SK-N-SH (cell line): ENCODE data around the gene ARHGAP1. TPM values are rescaled to one million over a fixed set of nuclear protein-coding genes. Genes with fewer than 3 reads are reported as not detected.

Experiments
- CTCF ChIA-PET: fragments of 300-600, 350-600 bp; formaldehyde crosslinking; extraction: SDS; loops from one replicate; lab custom pipeline; 2021; lab: Yijun Ruan, JAX
- POLR2A ChIA-PET: fragments of 350-600 bp; sonication (Branson Sonifier 250); formaldehyde crosslinking; extraction: SDS; loops from one replicate; lab custom pipeline; 2020; ENCODE audit warnings: antibody characterized with exemption, inconsistent platforms; lab: Yijun Ruan, JAX
- DNase-seq: peaks from one replicate; pipeline ENCODE4 v3.0.0; 2012
- H2AFZ ChIP-seq: fragments of 200-600 bp; sonication (generic); 2 replicates; pipeline ENCODE4 v1.8.1; 2016; ENCODE audit warnings: antibody characterized with exemption, mild to moderate bottlenecking, low read depth
- H3F3A ChIP-seq: fragments of 200-600 bp; sonication (generic); replicated peaks from 2 replicates; pipeline ENCODE3; 2016; ENCODE audit warnings: antibody characterized with exemption, mild to moderate bottlenecking; ENCODE audit not compliant: insufficient read depth
- H3K27ac ChIP-seq, 2 experiments: fragments of 200-500 bp in 1 of 2; fragments of 200-600 bp in 1 of 2; sonication (Bioruptor generic) in 1 of 2; sonication (generic), shearing (Covaris generic) in 1 of 2; 2 replicates each; pipeline versions ENCODE4 v1.5.1 to v1.6.1; 2014 to 2016; ENCODE audit warnings: low read depth in 2 of 2, inconsistent platforms in 1 of 2, low read length in 1 of 2, mild to moderate bottlenecking in 1 of 2, mixed read lengths in 1 of 2
- H3K27me3 ChIP-seq: fragments of 200-600 bp; sonication (generic), shearing (Covaris generic); 2 replicates; pipeline ENCODE4 v1.6.1; 2016; ENCODE audit warnings: mixed run types; ENCODE audit not compliant: insufficient read depth
- H3K36me3 ChIP-seq, 2 experiments: fragments of 200-500 bp in 1 of 2; fragments of 200-600 bp in 1 of 2; sonication (Bioruptor generic) in 1 of 2; sonication (generic) in 1 of 2; replicated peaks in 1 of 2; 2 replicates each; pipeline versions ENCODE3 to v1.5.1; 2014 to 2016; ENCODE audit warnings: low read length in 1 of 2, mild to moderate bottlenecking in 1 of 2; ENCODE audit not compliant: insufficient read depth in 2 of 2, control insufficient read depth in 1 of 2
- H3K4me1 ChIP-seq, 2 experiments: fragments of 200-500 bp in 1 of 2; fragments of 200-600 bp in 1 of 2; sonication (Bioruptor generic) in 1 of 2; sonication (generic), shearing (Covaris generic) in 1 of 2; 2 replicates each; pipeline versions ENCODE4 v1.5.1 to v1.6.1; 2014 to 2016; ENCODE audit warnings: low read depth in 1 of 2, low read length in 1 of 2, mixed run types in 1 of 2; ENCODE audit not compliant: insufficient read depth in 2 of 2, control insufficient read depth in 1 of 2
- H3K4me2 ChIP-seq: fragments of 200-600 bp; sonication (generic), shearing (Covaris generic); 2 replicates; pipeline ENCODE4 v1.6.1; 2017; ENCODE audit warnings: mixed run types
- H3K4me3 ChIP-seq, 2 experiments: fragments of 200-500 bp in 1 of 2; fragments of 200-600 bp in 1 of 2; sonication (Bioruptor generic) in 1 of 2; sonication (generic), shearing (Covaris generic) in 1 of 2; 2 replicates each; pipeline versions ENCODE4 v1.5.1 to v1.8.1; 2014 to 2016; ENCODE audit warnings: low read depth in 2 of 2, inconsistent platforms in 1 of 2, low read length in 1 of 2, mild to moderate bottlenecking in 1 of 2, mixed read lengths in 1 of 2, moderate library complexity in 1 of 2
- H3K79me2 ChIP-seq: fragments of 200-600 bp; sonication (generic); 2 replicates; pipeline ENCODE4 v1.8.1; 2017; ENCODE audit warnings: mild to moderate bottlenecking; ENCODE audit not compliant: insufficient read depth
- H3K9ac ChIP-seq: fragments of 200-600 bp; sonication (generic); 2 replicates; pipeline ENCODE4 v1.6.1; 2017; ENCODE audit warnings: mixed run types
- H3K9me2 ChIP-seq: fragments of 200-600 bp; sonication (generic); 2 replicates; pipeline ENCODE4 v1.6.1; 2017; ENCODE audit warnings: mixed run types
- H3K9me3 ChIP-seq: fragments of 200-600 bp; sonication (generic); 2 replicates; pipeline ENCODE4 v1.6.1; 2017; ENCODE audit warnings: mixed run types, mild to moderate bottlenecking, moderate library complexity
- H4K20me1 ChIP-seq: fragments of 200-600 bp; sonication (generic); 2 replicates; pipeline ENCODE4 v1.6.1; 2017; ENCODE audit warnings: mild to moderate bottlenecking, mixed run types; ENCODE audit not compliant: insufficient read depth
- EZH2phosphoT487 ChIP-seq: fragments of 200-600 bp; sonication (generic); IDR thresholded peaks from 2 replicates; pipeline ENCODE4 v1.6.1; 2017; ENCODE audit warnings: low read depth, mixed run types, mild to moderate bottlenecking, antibody characterized with exemption, moderate library complexity, borderline replicate concordance
- FOSL2 ChIP-seq: IDR thresholded peaks from 2 replicates; pipeline ENCODE4 v1.4.0; 2012; ENCODE audit warnings: low read depth, mild to moderate bottlenecking, moderate library complexity, borderline replicate concordance
- FOXM1 ChIP-seq: IDR thresholded peaks from 2 replicates; pipeline ENCODE4 v1.4.0; 2012; ENCODE audit warnings: low read depth, mild to moderate bottlenecking
- GABPA ChIP-seq: IDR thresholded peaks from 2 replicates; pipeline ENCODE4 v1.4.0; 2012; ENCODE audit warnings: low read depth, mild to moderate bottlenecking
- GATA2 ChIP-seq: sonication (generic); formaldehyde crosslinking; IDR thresholded peaks from 2 replicates; pipeline ENCODE4 v1.5.0; 2020; ENCODE audit warnings: mild to moderate bottlenecking, missing genetic modification reagents
- JUND ChIP-seq: IDR thresholded peaks from 2 replicates; pipeline ENCODE4 v1.4.0; 2012
- MEF2A ChIP-seq: IDR thresholded peaks from 2 replicates; pipeline ENCODE4 v1.4.0; 2012; ENCODE audit warnings: low read depth, borderline replicate concordance
- MXI1 ChIP-seq: IDR thresholded peaks from 2 replicates; pipeline ENCODE4 v1.6.1; 2012; ENCODE audit warnings: mild to moderate bottlenecking, low read depth, low read length, improper control_type of control experiment
- NFIC ChIP-seq: IDR thresholded peaks from 2 replicates; pipeline ENCODE4 v1.4.0; 2012; ENCODE audit warnings: borderline replicate concordance
- NRF1 ChIP-seq: IDR thresholded peaks from 2 replicates; pipeline ENCODE4 v1.6.1; 2012; ENCODE audit warnings: low read depth, mild to moderate bottlenecking, low read length
- RAD21 ChIP-seq: IDR thresholded peaks from 2 replicates; pipeline ENCODE4 v1.6.1; 2012; ENCODE audit warnings: mild to moderate bottlenecking, low read length
- TAF1 ChIP-seq: IDR thresholded peaks from 2 replicates; pipeline ENCODE4 v1.6.1; 2012; ENCODE audit warnings: low read depth, mild to moderate bottlenecking, low read length, moderate library complexity, borderline replicate concordance
- TCF12 ChIP-seq: IDR thresholded peaks from 2 replicates; pipeline ENCODE4 v1.4.0; 2012
- WGBS: methylation state at CpG from one replicate; pipeline ENCODE4 v1.1.6; 2017; ENCODE audit warnings: low lambda C conversion rate; 5-methylcytosine and 5-hydroxymethylcytosine counted together
- polyA plus RNA-seq, 3 experiments: library from polyadenylated mRNA; depleted of rRNA; stranded (reverse); fragments of >200 nt; gene quantifications; 2 replicates each; pipeline ENCODE4 v1.2.3, GENCODE V29; 2012
- TF ChIP-seq, protein P1 (sequence below): IDR thresholded peaks from 2 replicates; pipeline ENCODE4; 2012
- TF ChIP-seq, protein P2 (sequence below): fragments of 150-350 bp; IDR thresholded peaks from 2 replicates; pipeline ENCODE4 v1.6.1; 2016; ENCODE audit warnings: mild to moderate bottlenecking, low read depth, low read length

Gene ARHGAP1
- polyA plus RNA-seq, 1 of the 3 experiments (the other 2 are of a cell fraction): 27.1 TPM

DNA sequence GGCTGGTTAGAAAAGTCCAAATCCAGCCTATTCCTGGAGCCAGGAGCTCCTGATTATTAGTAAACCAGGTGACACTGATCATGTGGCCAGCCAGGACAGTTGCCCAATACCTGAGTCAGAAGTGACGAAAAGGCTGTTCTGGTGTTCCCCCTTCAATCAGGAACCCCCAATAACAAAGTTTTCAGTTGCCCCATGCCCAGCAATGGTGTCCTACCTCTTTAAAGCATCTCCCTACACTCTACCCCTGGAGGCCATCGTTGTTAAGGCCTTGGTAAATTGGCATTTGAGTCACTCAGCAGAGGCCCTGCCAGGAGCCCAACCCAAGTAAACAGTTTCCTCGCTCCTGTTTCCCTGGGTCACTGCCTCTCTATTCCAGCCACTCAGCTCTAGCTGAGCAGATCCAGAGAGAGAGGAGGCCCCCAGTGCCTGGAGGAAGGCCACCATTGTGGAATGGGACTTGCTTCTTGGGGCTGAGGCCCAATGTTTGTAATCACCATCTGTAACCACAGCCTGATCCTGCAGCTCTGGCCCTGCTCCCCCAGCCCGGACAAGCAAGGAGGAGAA, 25.0 kb downstream of the ARHGAP1 start (continued):
- TF ChIP-seq, protein P1, sequence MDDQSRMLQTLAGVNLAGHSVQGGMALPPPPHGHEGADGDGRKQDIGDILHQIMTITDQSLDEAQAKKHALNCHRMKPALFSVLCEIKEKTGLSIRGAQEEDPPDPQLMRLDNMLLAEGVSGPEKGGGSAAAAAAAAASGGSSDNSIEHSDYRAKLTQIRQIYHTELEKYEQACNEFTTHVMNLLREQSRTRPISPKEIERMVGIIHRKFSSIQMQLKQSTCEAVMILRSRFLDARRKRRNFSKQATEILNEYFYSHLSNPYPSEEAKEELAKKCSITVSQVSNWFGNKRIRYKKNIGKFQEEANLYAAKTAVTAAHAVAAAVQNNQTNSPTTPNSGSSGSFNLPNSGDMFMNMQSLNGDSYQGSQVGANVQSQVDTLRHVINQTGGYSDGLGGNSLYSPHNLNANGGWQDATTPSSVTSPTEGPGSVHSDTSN: no peak
- TF ChIP-seq FOXM1: no peak
- TF ChIP-seq FOSL2: no peak
- TF ChIP-seq GATA2 (CRISPR knock-in tag): no peak
- TF ChIP-seq JUND: no peak
- TF ChIP-seq, all 33 proteins: peak for 0

DNA sequence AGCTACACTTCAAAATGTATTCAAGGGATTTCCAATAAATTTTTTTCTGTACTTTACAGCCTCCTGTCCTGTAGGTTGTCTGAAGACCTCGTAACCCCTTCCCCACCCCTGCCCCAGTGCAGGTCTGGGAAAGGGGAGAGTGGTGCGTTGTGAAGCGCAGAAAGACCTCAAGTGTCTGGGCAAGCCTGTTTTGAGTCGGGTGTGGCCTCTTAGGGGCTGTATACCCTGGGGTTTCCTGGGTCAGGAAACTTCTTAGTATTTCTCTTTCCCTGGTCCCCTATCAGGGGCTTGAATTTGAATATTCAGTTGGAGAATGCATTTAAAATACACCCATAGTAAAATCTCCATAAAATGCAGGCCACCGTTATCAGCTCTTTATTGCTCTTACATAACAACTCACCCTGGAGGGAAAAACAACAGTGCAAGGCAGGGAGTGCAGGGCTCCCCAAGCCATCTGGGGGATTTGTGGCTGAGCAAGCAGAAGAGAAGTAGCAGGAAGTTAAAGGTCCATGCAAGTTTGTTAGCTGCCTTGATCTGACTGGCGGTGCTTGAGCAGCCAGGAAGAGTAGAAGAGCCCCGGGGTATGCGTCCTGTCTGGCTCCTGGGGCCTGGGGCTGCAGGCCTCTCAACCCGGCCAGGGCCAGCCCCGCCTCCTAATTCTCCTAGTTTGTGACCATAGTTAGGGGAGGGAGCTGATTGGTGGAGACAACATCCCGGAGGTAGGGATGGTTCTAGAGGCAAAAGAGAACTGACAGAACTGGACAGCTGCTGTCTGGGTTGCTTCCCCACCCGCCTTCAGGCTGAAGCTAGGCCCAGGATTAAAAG, 25.7 kb downstream of the ARHGAP1 start:
- peak overlapping the region; percentile 18 to 62; a peak in 2 of 4 replicates for H3K27ac ChIP-seq
- peaks cover 29 to 59% of the 10 kb centered on the region in 2 experiments for H3K36me3 ChIP-seq
- H2AFZ ChIP-seq: no peak overlapping the region
- peaks cover 0 to 15% of the 10 kb centered on the region in 2 experiments; a peak in 1 of 4 replicates for H3K4me1 ChIP-seq
- TF ChIP-seq GABPA (no peak), RAD21 (no peak), MXI1 (no peak), NFIC (no peak), TCF12 (no peak), TAF1 (no peak), EZH2phosphoT487 (no peak), NRF1 (no peak), MEF2A (no peak)
- TF ChIP-seq, protein P2, sequence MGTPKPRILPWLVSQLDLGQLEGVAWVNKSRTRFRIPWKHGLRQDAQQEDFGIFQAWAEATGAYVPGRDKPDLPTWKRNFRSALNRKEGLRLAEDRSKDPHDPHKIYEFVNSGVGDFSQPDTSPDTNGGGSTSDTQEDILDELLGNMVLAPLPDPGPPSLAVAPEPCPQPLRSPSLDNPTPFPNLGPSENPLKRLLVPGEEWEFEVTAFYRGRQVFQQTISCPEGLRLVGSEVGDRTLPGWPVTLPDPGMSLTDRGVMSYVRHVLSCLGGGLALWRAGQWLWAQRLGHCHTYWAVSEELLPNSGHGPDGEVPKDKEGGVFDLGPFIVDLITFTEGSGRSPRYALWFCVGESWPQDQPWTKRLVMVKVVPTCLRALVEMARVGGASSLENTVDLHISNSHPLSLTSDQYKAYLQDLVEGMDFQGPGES: no peak
- no peaks in the 10 kb centered on the region for H3K79me2 ChIP-seq
- no peaks in the 10 kb centered on the region for H4K20me1 ChIP-seq
- no peaks in the 10 kb centered on the region for H3K9me3 ChIP-seq
- H3K9me2 ChIP-seq: no peaks in the 10 kb centered on the region
- CTCF ChIA-PET: interaction anchor here (0.7 to 1.4 kb wide), 5 partner anchors 9 to 285 kb away, joined by 3 to 5 read pairs (median 4); no protein-coding TSS in a partner anchor
- H3K9ac ChIP-seq: no peak overlapping the region
- DNase-seq: peak; percentile 58
- no peaks in the 10 kb centered on the region for H3K27me3 ChIP-seq
- no peak overlapping the region for H3K4me3 ChIP-seq
- WGBS: 83% methylated on average over 12 of the region's 12 CpGs
- H3F3A ChIP-seq: peaks cover 7% of the 10 kb centered on the region
- H3K4me2 ChIP-seq: no peak overlapping the region
- POLR2A ChIA-PET: interaction anchor here (0.8 to 1.5 kb wide), 2 partner anchors 14 to 16 kb away, joined by 3 read pairs; no protein-coding TSS in a partner anchor
